ENCODE measurements around the gene TAB3.
A peak's percentile ranks its signal among the peaks of the same experiment; 100 is the strongest.

Gene TAB3

GRCh38 chrX:30889147-30890140 is at the start of gene TAB3:
Gene TAB3, minus strand, starts transcription at chrX:30889254. Its CDS starts 29,666 bp downstream, at chrX:30859588.
- peak; percentile 86 for DNase-seq (ENCODE audit: low read depth, low spot score)

GRCh38 chrX:30938295-30938694 is 49.2 kb upstream of the TAB3 start:
- DNase-seq (ENCODE audit: low read depth, low spot score) = no peak

- no peak for DNase-seq (ENCODE audit: low read depth, low spot score)
Observed at GRCh38 chrX:30935985-30936384, 46.9 kb upstream of the TAB3 start.

GRCh38 chrX:30931920-30932319 is 42.9 kb upstream of the TAB3 start:
- DNase-seq (ENCODE audit: low read depth, low spot score) = no peak

- DNase-seq (ENCODE audit: low read depth, low spot score) = no peak
Observed at GRCh38 chrX:30930679-30931078, 41.6 kb upstream of the TAB3 start.

GRCh38 chrX:30930143-30930542 is 41.1 kb upstream of the TAB3 start:
- DNase-seq (ENCODE audit: low read depth, low spot score) = no peak

GRCh38 chrX:30920271-30920670 is 31.2 kb upstream of the TAB3 start:
- DNase-seq (ENCODE audit: low read depth, low spot score) = no peak

GRCh38 chrX:30918480-30918879 is 29.4 kb upstream of the TAB3 start:
- no peak for DNase-seq (ENCODE audit: low read depth, low spot score)

GRCh38 chrX:30913492-30913891 is 24.4 kb upstream of the TAB3 start:
- DNase-seq (ENCODE audit: low read depth, low spot score) = no peak

- no peak for DNase-seq (ENCODE audit: low read depth, low spot score)
Observed at GRCh38 chrX:30910124-30910860, 21.2 kb upstream of the TAB3 start.

GRCh38 chrX:30906726-30907125 is 17.7 kb upstream of the TAB3 start:
- DNase-seq (ENCODE audit: low read depth, low spot score) = no peak

- DNase-seq (ENCODE audit: low read depth, low spot score) = no peak
Observed at GRCh38 chrX:30905321-30905720, 16.3 kb upstream of the TAB3 start.

GRCh38 chrX:30904632-30905031 is 15.6 kb upstream of the TAB3 start:
- DNase-seq (ENCODE audit: low read depth, low spot score) = no peak

GRCh38 chrX:30904186-30904585 is 15.1 kb upstream of the TAB3 start:
- no peak for DNase-seq (ENCODE audit: low read depth, low spot score)

GRCh38 chrX:30900227-30900626 is 11.2 kb upstream of the TAB3 start:
- DNase-seq (ENCODE audit: low read depth, low spot score) = no peak

GRCh38 chrX:30898886-30899285 is 9.8 kb upstream of the TAB3 start:
- no peak for DNase-seq (ENCODE audit: low read depth, low spot score)

GRCh38 chrX:30895370-30895769 is 6.3 kb upstream of the TAB3 start:
- DNase-seq (ENCODE audit: low read depth, low spot score) = no peak

GRCh38 chrX:30893206-30893605 is 4.2 kb upstream of the TAB3 start:
- DNase-seq (ENCODE audit: low read depth, low spot score) = no peak

- DNase-seq (ENCODE audit: low read depth, low spot score) = no peak
Observed at GRCh38 chrX:30892591-30892990, 3.5 kb upstream of the TAB3 start.

GRCh38 chrX:30888526-30889146 is 418 bp downstream of the TAB3 start:
- DNase-seq (ENCODE audit: low read depth, low spot score) = no peak

GRCh38 chrX:30887721-30888120 is 1.3 kb downstream of the TAB3 start:
- no peak for DNase-seq (ENCODE audit: low read depth, low spot score)

GRCh38 chrX:30887288-30887687 is 1.8 kb downstream of the TAB3 start:
- DNase-seq (ENCODE audit: low read depth, low spot score) = no peak

All from smooth muscle cell of the brain vasculature (primary cell).